ENCODE measurements around the gene ADAM19.

- no peak for TF ChIP-seq POLR2A (IDR thresholded peaks at IDR 0.05)
- TF ChIP-seq, protein P1, sequence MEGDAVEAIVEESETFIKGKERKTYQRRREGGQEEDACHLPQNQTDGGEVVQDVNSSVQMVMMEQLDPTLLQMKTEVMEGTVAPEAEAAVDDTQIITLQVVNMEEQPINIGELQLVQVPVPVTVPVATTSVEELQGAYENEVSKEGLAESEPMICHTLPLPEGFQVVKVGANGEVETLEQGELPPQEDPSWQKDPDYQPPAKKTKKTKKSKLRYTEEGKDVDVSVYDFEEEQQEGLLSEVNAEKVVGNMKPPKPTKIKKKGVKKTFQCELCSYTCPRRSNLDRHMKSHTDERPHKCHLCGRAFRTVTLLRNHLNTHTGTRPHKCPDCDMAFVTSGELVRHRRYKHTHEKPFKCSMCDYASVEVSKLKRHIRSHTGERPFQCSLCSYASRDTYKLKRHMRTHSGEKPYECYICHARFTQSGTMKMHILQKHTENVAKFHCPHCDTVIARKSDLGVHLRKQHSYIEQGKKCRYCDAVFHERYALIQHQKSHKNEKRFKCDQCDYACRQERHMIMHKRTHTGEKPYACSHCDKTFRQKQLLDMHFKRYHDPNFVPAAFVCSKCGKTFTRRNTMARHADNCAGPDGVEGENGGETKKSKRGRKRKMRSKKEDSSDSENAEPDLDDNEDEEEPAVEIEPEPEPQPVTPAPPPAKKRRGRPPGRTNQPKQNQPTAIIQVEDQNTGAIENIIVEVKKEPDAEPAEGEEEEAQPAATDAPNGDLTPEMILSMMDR (IDR thresholded peaks at IDR 0.05): no peak
Observed at GRCh38 chr5:157509093-157509492, 66.5 kb downstream of the ADAM19 start.
